Omental fat pad (tissue), 4 donors: ENCODE measurements around the gene PRICKLE2. TPM values are rescaled to one million over a fixed set of nuclear protein-coding genes. Genes with fewer than 3 reads are reported as not detected.

Experiments
- ATAC-seq: fragments of 150-250 bp; one replicate; pipeline ENCODE4 v1.9.1; 2016; ENCODE audit warnings: mild to moderate bottlenecking, moderate library complexity; ENCODE audit not compliant: low FRiP score
- DNase-seq: peaks from one replicate; pipeline ENCODE4 v3.0.0-alpha.2; 2019; ENCODE audit warnings: low spot score
- CTCF ChIP-seq, 3 donors: fragments of 450-650 bp; IDR thresholded peaks; one replicate each; pipeline ENCODE4 v1.5.1; 2016 to 2017; ENCODE audit warnings: antibody characterized with exemption in 3 of 3, mild to moderate bottlenecking in 3 of 3, moderate library complexity in 2 of 3
- total RNA-seq, 4 donors: library from RNA; depleted of rRNA; stranded (reverse); fragments of >200 nt; gene quantifications; one replicate each; pipeline ENCODE4 v1.1.0, GENCODE V29; 2016

PRICKLE2 gene
- total RNA-seq, 4 donors from 2014 or later: 56.1 to 88.4 (median 81.3) TPM

GRCh38 chr3:64063207-64063982, 161.9 kb downstream of the PRICKLE2 start:
- no peak for TF ChIP-seq CTCF (IDR thresholded peaks at IDR 0.05)
- DNase-seq: no peak
- ATAC-seq: no peak

GRCh38 chr3:64061628-64062027, 163.6 kb downstream of the PRICKLE2 start:
- no peak for ATAC-seq
- TF ChIP-seq CTCF (IDR thresholded peaks at IDR 0.05): no peak
- DNase-seq: no peak

DNA sequence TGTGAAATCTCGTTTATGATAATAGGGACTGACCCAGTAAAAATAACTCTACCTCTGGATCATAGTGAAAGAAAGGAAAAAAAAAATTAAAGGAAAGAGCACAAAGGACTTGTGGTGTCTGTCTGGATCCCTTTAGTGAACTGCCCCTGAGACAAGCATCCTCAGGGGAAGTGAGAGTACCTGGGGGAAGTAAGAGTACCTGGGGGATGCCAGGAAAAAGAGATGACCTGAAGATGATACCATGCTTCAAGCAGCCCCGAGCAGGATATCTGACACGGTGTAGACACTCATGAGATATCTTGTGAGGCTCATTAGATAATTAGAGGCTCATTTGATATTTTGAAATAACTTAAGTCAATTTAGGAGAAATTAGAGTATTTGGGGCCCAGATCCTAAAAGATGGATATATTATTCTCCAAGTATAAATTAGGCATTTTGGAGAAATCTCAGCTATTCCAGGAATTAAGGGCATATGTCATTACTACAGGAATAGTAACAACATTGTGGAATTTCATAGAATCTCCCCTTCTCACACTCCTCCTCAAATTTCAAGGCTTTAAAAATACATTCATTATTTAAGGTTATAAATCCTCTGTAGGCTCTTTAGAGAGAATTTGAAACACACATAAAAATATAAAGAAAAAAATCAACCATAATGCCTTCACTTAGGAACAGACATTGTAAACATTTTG, 165.6 kb downstream of the PRICKLE2 start:
- TF ChIP-seq CTCF (IDR thresholded peaks at IDR 0.05): no peak
- ATAC-seq (no peak), DNase-seq (no peak)

- DNase-seq: no peak
- ATAC-seq: no peak
- no peak for TF ChIP-seq CTCF (IDR thresholded peaks at IDR 0.05)
These were observed 166.7 kb downstream of the PRICKLE2 start for GRCh38 chr3:64058566-64058965.

GRCh38 chr3:64057231-64057630, 168.0 kb downstream of the PRICKLE2 start:
- no peak for TF ChIP-seq CTCF (IDR thresholded peaks at IDR 0.05)
- no peak for ATAC-seq
- no peak for DNase-seq

DNA sequence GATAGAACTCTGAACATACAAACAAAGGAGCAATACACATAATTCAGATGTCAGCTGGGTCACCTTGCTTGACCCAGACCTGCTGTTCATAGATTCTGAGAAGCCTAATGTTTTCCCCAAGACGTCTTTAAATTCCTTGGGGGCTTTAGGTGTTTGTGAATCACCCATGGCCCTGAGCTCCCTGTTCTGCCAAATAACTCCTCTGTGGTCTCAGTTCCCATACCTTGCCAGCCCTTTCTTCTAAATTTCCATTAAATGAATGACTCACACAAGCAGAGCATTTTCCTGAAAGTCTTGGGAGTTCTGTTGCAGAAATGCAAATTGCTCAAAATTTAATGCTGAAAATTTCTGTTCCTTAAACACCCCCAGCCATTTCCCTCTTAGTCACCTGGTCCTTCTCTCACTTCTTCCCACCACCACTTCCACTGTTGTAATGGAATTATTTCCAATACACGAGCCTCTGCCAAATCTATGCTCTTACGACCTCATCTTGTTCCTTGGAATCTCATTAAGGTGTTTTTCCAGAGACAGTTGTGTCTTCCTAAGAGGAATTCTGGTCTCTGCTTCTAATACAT, 168.6 kb downstream of the PRICKLE2 start:
- DNase-seq (no peak), ATAC-seq (no peak)
- no peak for TF ChIP-seq CTCF (IDR thresholded peaks at IDR 0.05)
